Stimulated activated CD8-positive, alpha-beta memory T cell treated with anti-CD3 and anti-CD28 coated beads, Interleukin-12 subunit alpha, Interleukin-12 subunit beta, amount 100 ng/mL, for 4 hours (primary cell): ENCODE measurements around the gene TNK1.
A peak's percentile ranks its signal among the peaks of the same experiment; 100 is the strongest.

ENCODE experiments used
- DNase-seq: peaks from one replicate; pipeline ENCODE4 v3.0.0-alpha.2; 2020; ENCODE audit warnings: low read depth

TNK1 gene

GRCh38 chr17:7391307-7391706 is 10.4 kb downstream of the TNK1 start:
- DNase-seq, result no peak

DNA sequence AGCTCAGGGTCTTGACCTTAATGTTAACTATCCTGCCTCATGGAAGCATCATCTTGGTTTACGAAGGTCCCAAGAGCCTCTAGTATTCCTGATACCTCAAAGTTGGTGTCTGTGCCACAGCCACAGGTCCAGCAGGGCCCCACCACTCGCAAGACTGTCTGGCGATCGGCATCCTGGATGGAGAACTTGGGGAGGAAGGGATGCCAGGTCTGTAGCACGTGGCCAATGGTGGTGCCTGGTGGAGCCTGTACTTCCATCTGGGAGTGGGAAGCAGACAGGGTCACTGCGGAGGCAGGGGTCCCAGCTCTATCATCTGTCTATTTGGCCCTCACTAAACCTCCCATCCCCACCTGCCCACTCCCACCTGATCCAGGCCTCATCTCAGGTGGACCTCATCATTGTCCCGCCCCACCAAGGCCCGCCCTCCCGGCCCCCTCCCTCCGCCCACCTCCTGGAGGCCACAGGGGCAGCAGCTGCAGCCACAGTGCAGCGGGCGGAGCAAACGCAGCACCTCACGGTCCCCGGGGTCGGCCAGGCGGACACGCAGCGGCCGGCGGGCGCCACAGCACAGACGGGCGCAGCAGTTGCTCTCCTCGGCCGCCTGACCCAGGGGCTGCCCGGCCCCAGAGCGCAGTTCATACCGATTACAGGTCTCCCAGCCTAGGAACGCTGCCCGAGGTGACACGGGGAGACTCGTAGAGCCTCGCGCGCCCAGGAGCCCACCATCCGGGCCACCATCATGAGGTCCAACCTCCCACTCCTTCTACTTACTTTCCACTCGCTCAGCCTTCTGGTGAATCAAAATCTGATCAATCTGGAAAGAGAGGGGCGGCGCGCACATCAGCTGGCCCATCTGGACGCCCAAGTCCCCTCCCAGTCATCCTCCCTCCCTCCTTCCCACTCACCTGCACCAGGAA is 12.1 kb downstream of the TNK1 start:
- no peak for DNase-seq

GRCh38 chr17:7393613-7394451 is 12.9 kb downstream of the TNK1 start:
- DNase-seq, result no peak

DNA sequence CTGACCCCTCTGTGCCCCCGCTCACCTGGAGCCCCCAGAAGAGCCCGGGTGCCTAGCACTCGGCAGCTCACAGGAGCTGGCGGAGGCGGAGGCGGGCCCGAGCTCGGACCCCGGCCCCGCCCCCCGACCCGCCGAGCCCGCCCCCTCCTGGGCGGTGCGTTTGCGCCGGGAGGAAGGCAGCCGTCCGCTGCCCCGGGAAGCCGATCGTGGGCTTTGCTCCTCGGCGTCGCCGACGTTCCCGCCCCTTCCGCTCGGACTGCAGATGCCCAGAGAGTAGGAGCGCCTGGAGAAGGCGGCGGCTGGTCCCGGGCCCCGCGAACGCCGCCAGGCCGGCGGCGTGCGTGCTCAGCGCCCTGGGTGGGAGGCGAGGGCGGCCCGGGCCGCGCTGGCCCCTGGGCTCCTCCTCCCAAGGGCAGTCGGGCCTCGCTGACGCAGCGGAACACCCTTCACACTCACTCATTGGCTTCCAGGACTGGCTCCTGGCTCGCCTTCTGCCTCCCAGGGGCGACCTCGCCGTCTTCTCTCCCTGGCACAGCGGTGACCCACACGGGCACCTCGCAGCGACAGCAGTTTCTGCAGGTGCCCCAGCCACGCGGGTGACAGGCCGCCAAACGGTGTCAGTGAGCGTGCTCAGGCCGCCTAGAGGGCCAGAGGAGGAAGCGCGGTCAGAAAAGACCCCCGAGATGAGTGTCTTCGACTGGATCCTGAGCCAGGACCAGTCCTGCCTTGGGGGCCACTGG is 13.7 kb downstream of the TNK1 start, which contains the start of gene PLSCR3:
PLSCR3 (minus strand) TSS at position 74 of the 740 bp plus-strand sequence. CDS start 415 bp downstream, outside the sequence.
- peak; percentile 81 for DNase-seq

- no peak for DNase-seq
Observed at GRCh38 chr17:7396147-7396546, 15.3 kb downstream of the TNK1 start.

DNA sequence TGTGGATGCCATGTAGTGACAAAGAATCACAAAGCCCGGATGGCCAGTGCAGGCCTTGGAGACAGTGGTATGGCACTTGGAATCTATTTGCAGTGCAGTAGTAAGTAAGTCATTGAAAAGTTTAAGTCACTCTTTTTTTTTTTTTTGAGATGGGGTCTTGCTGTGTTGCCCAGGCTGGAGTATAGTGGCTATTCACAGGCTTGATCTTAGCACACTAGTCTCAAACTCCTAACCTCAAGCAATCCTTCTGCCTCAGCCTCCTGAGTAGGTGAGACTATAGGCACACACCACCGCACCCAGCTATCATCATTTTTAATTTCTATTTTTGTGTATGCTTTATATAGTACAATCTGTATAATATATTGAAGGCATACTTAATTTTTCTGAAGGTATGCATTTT is 17.7 kb downstream of the TNK1 start:
- no peak for DNase-seq

DNA sequence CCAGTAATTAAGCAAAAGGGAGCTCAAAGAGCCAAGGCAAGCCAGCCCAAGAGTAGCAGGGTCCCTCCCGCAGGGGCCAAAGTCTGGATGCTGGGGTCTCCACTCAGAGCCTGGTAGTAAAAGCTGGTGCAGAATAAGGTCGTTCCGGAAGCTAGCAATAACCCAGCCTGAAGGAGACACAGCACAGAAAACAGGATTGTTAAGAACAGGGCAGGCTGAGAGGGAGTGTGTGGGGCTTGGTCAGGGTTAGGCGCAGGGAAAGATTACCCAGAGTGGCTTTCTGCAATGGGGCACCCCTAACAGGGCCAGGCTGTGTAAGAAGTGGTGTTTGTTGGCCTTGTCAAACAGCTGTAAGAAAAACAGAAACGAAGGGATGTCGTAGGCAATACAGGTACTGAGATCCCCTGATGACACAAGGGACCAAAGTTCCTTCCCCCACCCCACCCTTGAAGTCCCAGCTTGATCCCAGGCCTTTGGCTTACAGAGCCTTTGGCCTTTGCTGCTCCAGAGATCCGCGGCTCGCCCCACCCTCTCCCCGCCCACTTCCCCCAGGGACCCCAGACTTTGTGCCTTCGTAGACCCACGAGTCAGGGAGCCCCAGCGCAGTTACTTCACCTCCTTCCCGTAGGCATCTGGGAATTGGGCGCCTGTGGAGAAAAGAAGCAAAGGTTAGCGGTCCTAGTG is 22.3 kb downstream of the TNK1 start:
- DNase-seq, result peak; percentile 9

DNA sequence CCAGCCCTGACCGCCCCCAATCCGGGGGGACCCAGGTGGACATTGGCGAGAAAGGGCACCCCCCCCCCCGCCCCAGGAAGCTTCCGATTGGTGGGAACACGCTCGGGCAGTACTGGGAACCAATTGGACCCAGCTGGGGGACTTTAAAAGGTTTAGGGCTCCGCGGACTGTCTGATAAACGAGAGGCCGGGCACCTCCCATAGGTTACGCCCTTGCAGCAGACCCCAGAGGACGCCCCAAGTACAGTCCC is 22.8 kb downstream of the TNK1 start:
- no peak for DNase-seq

GRCh38 chr17:7403977-7404736 is 23.3 kb downstream of the TNK1 start, which contains the start of gene TMEM256:
Gene TMEM256 (minus strand): TSS chr17:7404097. CDS start chr17:7404084, 13 bp downstream.
- DNase-seq, result peak; percentile 89

GRCh38 chr17:7404737-7405349 is 24.0 kb downstream of the TNK1 start:
- peak; percentile 61 for DNase-seq

- no peak for DNase-seq
Observed at GRCh38 chr17:7405350-7406234, 24.7 kb downstream of the TNK1 start.

- DNase-seq, result no peak
Observed at GRCh38 chr17:7406235-7406825, 25.4 kb downstream of the TNK1 start.

DNA sequence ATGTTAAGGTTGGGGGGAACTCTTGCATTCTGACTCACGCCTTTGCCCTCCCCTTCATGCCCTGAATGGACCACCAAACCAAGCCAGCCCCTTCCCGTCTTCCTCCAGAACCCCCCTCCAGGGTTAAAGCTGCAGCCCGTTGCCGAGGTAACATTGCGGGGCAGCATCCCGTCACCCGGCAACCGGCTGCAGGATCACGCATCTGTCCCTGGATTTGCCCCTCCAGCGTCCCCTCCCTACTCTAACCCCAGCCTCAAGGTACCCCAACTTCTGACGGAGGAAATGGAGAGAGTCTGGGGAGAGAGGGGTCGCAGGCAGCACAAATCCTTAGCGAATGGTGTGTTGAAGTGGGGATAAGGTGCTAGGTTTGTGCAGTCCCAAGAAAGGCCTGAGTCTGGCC is 26.2 kb downstream of the TNK1 start:
- DNase-seq, result no peak

- no peak for DNase-seq
Observed at GRCh38 chr17:7407485-7408251, 26.8 kb downstream of the TNK1 start, which contains the start of gene NLGN2. Gene NLGN2 (plus strand): TSS chr17:7407845. CDS start chr17:7408256, 411 bp downstream.

DNA sequence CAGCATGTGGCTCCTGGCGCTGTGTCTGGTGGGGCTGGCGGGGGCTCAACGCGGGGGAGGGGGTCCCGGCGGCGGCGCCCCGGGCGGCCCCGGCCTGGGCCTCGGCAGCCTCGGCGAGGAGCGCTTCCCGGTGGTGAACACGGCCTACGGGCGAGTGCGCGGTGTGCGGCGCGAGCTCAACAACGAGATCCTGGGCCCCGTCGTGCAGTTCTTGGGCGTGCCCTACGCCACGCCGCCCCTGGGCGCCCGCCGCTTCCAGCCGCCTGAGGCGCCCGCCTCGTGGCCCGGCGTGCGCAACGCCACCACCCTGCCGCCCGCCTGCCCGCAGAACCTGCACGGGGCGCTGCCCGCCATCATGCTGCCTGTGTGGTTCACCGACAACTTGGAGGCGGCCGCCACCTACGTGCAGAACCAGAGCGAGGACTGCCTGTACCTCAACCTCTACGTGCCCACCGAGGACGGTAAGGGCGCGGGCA is 27.4 kb downstream of the TNK1 start:
- DNase-seq, result no peak

- no peak for DNase-seq
Observed at GRCh38 chr17:7408863-7409262, 28.0 kb downstream of the TNK1 start.

GRCh38 chr17:7409716-7410115 is 28.8 kb downstream of the TNK1 start:
- DNase-seq, result no peak
